GM19328 (cell line): Measurements from ENCODE around the gene MMD.
"Not testable (repeated sequence)": the region's sequence is repeated elsewhere in the genome, so short reads cannot be mapped to it uniquely, and the experiment has no call there.

Experiments
- ATAC-seq: cut with Tn5 transposase; IDR thresholded peaks from one replicate; pipeline ENCODE4 v1.9.1; 2021; ENCODE audit warnings: mild to moderate bottlenecking, moderate library complexity; ENCODE audit not compliant: unreplicated experiment

Gene MMD, protein sequence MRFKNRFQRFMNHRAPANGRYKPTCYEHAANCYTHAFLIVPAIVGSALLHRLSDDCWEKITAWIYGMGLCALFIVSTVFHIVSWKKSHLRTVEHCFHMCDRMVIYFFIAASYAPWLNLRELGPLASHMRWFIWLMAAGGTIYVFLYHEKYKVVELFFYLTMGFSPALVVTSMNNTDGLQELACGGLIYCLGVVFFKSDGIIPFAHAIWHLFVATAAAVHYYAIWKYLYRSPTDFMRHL

DNA sequence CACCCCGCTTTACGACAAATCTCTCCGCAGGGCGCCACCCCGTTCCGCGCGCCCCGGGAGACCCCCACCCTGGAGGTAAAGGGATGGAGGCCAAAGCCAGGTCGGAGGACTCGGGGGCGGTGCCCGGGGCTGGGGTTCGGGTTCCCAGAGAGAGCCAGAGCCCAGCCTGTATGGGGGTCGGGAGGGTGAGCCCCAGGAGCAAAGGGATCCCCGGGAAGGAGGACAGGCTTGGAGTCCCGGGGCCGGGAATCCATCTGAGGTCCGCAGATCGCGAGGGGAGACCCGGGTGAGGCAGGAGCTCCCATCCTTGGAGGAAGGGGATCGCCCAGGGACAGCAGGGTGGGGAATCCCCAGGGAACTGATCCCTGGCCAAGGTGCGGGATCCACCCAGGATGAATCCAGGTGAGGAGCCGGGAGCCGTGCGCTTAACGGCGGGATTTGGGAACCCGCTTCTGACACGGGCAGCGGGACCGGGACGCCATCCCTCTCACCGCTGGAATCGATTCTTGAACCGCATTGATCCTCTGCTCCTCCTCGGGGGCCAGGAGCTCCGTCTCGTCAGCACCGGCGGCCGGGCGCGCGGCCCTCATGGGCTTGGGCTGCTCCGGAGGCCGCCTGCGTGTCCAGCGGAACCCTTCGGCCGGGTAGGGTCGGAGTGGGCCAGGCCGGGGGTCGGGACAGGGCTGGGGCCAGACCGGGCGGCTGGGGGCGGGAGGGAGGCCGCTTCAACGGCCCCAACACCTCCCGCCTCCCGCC is at the start of gene MMD:
Gene MMD (minus strand): TSS at position 657 of the 756 bp plus-strand sequence. CDS start 140 bp downstream, at position 517.
- peak; percentile 27 for ATAC-seq

DNA sequence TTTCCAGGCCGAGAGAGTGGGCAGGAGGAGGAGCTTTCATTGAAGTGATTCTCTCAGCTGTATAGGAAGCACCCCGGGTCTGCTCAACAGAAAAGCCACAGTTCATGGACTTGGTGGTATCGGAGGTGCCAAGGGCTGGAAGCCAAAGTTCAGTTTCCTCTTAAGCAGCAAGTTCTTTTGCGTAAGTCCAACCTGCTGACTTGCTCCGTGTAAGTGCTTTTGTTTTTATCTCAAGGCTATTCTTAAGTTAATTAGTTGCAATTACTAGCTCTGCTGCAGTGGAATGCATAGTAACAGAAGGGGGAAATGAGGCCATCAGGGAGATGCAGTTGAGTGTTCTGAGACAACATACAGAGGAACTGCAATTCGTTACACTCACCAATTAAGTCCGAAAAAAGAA is 45.0 kb upstream of the MMD start:
- ATAC-seq, result no peak

DNA sequence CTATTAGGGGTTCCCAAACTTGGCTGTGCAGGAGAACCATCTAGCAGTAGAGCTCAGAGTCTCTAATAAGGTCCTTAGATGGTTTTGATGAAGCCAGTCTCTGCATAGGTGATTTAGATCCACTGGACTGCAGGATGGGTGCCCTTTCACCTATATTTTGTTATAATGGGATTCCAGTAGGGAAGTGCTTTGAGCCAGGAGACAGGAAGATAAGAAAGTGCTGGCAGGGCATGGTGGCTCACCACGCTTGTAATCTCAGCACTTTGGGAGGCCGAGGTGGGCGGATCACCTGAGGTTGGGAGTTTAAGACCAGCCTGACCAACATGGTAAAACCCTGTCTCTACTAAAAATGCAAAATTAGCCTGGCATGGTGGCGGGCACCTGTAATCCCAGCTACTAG is 44.1 kb upstream of the MMD start:
- not testable (repeated sequence) for ATAC-seq

DNA sequence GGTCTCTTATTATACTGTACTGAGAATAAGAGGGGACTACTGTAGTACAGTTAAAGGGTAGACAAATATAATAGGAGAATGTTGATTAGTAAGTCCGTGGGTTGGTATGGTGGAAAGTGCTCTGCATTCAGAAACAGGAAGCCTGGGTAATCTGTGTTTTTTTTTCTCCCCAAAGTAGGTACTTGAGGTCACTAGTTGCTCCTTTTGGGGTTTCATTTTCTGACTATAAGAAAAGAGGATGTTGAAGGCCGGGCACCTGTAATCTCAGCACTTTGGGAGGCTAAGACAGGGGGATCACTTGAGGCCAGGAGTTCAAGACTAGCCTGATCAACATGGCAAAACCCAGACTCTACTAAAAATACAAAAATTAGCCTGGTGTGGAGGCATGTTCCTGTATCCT is 42.0 kb upstream of the MMD start:
- peak; percentile 55 for ATAC-seq

DNA sequence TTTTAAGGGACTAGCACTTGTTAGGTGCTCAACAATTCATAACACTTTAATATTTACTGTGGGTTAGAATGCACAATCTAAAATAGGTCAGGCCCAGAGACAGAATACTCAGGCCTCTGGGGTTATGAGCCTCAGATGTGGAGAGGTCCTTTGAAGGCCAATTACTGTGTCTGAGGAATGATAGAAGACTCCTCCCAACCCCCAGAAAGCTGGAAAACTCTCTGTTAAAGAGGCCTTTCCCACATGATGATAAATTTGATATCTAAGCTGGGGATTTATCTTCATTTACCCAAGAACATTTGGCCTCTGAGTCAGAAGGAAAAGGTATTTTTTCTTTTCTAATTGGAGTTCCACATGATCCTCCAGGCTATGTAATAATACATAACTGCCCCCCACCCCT is 41.1 kb upstream of the MMD start:
- no peak for ATAC-seq

DNA sequence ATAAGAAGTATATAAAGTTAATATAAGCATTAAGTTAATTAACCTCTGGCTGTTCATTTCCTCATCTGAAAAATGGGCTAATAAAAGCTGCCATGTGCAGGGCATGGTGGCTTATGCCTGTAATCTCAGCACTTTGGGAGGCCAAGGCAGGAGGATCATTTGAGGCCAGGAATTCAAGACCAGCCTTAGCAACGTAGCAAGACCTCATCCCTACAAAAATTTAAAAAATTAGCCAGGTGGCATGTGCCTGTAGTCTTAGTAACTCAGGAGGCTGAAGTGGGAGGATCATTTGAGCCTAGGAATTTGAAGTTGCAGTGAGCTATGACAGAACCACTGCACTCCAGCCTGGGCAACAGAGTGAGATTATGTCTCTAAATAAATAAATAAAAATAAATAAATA is 40.6 kb upstream of the MMD start:
- ATAC-seq, result no peak

DNA sequence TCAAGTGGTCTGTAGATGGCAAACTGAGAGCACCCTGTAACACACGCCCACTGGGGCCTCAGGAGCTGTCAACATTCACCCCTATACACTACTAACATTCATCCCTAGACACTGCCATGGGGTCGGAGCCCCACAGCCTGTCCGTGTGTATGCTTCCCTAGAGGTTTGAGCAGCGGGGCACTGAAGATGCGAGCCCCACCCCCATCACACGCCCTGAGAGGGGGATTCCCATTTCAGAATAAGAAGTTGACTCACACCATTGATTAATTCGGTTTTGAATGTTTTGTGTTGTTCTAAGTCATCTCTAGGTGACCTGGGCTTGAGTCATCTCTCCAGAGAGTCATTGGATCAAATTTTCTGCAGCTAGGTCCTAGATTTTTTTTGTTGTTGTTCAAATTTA is 37.3 kb upstream of the MMD start:
- ATAC-seq, result no peak

DNA sequence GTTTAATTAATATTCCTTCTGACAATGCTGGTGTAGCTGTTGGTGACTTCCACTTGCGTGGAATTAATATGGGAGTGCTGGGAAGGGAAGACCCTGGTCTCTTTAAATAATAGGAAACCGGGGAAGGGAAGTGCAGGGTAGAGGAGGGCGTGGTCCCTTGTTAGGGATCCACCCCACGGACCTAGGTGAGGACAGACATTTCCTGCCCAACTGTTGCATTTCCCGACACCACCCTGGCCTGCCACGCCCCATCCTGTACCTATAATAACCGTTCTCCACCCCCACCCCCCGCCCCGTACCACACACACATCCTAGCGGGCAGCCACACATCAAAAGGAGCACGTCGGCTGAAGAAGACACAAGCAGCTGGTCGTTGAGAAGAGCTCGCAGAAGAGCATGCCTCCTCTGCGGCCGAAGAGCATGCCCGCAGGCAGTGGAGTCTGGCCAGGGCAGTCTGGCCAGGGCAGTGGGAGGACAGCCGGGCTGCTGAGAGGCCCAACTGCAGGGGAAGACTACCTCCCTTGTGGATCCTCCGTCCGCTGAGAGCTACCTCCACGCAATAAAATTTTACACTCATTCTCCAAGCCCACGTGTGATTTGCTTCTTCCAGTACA is 36.8 kb upstream of the MMD start:
- ATAC-seq, result no peak

DNA sequence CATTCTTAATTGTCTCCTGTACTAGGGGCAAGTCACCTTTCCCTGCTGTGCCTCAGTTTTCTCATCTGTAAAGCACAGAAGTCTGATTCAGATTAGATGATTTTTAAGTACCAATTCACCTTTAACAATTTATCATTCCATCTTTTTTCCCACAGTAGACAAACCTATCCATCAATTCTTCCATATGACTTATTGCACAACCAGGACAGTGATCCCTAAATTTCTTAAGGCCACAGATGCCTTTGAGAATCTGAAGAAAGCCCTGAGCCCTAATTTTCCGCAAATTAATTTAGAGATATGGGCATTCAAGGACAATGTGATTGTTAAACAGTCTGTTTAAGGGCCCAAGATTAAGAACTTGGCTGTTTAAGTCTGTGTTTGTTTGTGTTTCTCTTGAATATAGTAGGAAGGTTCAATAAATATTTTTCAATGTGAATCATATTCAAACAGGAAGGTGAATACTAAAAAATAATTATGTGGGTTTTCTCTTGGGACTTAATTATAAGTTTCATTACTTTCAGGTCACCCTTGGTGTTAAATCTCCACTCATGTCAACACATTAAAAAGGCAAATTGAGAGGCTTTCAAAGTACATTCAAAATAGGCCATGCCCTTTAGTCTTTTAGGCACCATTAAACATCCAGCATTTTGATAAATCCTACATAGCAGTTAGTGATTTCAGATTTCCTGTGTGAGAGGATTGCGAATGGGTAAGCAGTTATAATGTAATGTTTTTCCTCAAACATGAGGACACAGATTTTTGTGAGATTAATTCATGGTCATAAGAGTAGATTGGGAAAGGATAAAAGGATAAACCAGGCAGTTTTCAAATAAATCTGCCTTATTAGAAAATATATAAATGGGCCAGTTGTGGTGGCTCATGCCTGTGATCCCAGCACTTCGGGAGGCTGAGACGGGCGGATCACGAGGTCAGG is 34.9 kb upstream of the MMD start:
- ATAC-seq, result no peak

DNA sequence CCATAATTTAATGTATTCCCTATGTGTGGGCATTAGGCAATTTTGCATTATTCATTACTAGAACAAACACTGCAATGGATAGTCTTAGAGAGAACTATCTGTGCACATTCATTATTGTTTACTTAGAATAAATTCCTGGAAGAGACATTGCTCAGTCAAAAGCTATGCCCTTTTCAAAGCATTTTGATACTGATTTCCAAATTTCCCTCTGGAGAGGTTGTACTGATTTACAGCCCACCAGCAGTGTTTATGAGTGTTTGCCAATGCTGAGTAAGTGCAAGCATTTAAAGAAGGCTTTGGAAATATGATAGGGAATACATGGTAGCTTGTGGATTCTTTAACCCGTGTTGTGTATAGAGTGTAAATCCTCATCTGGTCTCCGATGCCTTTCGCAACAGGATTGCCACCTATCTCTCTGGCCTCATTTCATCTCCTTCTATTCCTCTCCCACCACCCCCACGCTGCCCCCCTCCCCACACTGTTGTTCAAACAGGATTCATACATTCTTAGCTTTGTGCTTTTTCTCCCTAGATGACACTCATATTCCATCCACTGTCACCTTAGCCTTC is 33.4 kb upstream of the MMD start:
- no peak for ATAC-seq

DNA sequence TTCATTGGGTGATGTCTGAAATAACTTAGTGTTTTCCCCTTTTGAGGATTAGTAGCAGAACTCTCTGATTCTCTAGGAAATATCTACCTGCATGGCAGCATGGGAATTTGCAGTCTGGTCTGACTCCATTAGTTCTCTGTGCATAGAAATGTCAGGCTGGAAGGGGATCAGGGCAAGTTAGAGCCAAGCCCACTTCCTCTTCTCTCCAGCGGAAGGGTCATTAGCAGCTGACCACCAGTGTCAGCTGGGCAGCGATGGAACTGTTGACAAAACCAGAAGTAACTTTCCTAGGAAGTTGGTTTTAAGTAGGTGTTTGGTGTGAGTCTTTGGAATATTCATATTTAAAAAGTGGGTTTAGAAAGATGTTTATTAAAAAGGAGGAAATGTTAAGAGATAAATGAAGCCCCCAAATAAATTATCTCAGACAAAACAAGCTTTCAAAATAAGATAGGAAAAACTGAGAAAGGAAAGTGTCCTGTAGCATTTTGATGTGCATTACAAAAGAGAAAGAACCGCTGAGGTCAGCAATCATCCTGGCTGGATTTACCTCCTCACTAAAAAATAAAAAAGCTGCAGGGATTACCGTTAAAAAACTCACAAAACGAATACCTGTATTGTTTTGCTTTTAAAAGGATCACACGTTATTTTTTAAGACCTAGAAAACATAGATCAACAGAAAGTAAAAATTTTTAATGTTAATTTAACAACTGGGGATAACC is 32.4 kb upstream of the MMD start:
- ATAC-seq, result no peak

DNA sequence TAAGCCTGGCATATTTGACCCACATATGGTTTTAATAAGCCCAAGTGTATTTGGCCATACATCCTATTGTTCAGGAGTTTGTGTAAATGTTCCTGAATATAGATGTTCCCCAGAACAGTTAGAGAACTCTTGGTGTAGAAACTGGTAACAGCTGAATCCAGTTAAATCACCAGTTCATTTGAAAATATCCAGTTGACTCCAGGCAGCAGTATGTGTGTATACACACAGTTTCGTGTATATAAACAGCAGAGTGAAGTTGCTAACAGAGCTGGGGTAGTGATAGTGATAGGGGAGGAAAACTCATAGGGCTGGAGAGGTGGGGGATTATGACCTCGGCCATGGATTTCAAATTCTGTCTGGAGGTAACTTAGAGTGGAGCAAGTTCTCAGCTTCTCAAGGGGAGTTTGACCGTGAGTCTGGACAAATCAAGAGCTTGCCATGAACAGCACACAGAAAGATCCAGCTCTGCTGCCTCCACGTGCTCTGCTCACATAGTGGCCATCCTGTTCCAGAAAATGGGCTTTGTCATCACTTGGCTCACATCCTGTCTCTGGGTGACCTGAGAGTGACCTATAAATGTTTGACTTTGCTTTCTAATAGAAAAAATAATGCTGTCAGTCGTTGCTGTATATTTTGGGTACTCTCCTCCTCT is 30.6 kb upstream of the MMD start:
- ATAC-seq, result no peak

DNA sequence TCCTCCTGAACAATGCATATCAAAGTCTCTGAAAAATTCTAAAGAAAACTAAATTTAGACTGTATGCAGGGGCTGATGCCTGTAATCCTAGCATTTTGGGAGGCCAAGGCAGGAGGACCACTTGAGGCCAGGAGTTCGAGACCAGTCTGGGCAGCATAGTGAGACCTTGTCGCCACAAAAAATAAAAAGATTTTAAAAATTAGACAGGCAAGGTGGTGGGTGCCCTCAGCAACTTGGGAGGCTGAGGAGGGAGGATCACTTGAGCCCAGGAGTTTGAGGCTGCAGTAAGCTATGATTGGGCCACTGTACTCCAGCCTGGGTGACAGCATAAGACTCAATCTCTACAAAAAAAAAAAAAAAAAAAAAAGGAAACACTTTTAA is 30.1 kb upstream of the MMD start:
- no peak for ATAC-seq

DNA sequence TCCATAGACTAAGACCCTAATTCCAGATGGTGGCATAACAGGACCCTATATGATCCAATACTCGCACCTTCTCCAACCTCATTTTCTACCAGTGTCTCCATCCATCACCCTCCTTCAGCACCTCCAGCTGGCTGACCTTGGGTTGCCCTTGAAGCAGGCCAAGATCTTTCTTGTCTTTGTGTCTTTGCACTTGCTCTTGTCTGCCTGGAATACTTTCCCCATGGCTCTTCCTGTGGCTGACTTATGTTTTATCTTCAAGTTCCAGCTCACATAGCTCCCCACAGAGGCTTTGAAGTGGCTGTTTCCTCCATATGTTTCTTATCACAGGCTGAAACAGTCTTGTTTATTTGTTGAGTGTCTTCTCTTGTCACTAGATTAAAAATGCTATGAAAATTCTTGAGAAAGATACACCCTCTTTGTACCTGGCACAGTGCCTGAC is 29.6 kb upstream of the MMD start:
- ATAC-seq, result no peak

DNA sequence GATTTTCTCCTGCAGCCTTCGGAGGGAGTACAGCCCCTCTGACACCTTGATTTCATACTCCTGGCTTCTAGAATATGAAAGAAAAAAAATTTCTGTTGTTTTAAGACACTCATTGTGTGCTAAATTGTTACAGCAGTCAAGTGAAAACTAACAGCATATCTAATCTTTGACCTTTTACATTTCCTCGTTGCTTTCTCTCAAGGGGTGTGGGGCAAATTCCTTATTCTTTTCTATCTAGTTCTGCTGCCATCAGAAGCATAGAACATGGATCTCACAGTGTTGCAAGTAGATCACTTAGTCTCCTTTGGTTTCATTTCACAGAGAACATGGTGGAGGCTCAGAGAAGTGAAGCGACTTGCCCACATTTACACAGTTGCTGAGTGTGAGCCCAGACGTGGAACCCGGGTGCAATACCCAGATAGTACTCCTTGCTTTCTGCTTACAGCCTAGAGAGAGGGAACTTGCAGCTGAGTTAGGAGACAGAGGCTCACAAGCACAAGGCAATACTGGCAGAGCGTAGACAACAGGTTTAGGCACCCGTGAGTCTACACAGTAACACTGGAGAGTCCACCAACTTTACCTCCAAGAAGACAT is 28.7 kb upstream of the MMD start:
- no peak for ATAC-seq

DNA sequence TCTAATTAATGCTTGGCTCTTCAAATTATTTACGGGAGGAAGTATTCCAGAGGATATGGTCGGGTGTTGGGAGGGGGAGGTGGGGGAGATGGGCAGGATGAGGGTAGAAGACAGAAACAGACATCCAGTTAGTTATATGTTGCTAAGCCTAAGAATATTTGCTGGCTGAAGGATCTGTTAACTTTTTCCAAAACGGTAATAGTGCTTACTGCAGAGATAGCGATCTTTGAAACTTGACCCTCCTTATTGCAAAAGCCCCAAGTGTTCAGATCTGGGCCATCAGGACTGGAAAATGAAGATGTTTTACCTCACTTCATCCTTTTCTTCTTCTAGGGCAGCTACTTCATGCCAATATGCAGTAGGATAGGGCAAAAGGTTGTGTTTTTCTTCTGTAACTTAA is 27.0 kb upstream of the MMD start:
- no peak for ATAC-seq

DNA sequence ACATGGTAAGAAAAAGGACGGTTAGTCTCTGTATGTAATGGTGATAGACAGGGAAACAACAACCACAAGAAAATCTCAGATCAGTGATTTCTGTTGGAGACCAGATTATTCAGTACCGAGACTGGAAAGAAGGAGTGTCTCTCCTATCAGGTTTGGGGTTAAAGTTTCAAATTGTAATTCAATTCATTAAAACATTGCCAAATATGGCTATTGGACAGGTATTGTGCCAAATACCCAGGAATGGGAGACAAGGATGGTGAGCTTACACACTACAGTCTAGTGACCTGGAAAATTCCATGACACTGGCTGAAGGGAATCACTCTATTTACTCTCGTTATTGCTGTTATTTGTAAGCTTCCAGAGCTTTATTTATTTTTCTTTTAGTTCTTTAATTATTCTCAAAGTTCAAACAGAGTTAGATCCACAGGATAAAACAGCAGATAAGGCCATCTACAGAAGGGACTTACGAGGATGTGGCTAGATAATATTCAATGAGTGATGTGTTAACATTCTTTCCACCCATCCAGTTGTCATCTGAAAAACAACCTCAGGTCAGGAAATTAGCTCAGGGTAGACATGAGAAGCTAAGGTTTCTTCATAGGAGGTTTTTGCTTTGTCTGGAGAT is 25.1 kb upstream of the MMD start:
- no peak for ATAC-seq

DNA sequence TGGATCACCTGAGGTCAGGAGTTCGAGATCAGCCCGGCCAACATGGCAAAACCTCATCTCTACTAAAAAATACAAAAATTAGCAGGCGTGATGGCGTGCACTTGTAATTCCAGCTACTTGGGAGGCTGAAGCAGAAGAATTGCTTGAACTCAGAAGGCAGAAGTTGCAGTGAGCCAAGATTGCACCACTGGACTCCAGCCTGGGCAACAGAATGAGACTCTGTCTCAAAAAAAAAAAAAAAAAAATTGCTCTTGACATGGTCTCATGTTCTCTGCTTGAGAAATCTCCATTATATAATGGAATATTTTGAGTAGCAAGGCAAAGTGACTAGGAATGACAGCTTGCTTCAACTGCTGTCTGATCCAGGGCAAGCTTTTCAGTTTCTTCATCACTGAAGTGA is 24.4 kb upstream of the MMD start:
- not testable (repeated sequence) for ATAC-seq
